Calu3 (cell line): ENCODE results near the gene ZNF407. TPM values are rescaled to one million over a fixed set of nuclear protein-coding genes. Genes with fewer than 3 reads are reported as not detected.
A peak's percentile ranks its signal among the peaks of the same experiment; 100 is the strongest.

ENCODE experiments used
- BruUV-seq: library from RNA; stranded (reverse); fragments of 400-500 nt; replicated peaks from 2 replicates; lab custom pipeline; 2021; lab: Mats Ljungman, UMichigan
- CTCF ChIA-PET: fragments of 300-600 bp; sonication (Branson Sonifier 250); formaldehyde crosslinking; loops from one replicate; lab custom pipeline; 2022; ENCODE audit warnings: antibody characterized with exemption; lab: Charles Lee
- DNase-seq: peaks from one replicate; pipeline ENCODE4 v3.0.0; 2022
- H3K27ac Mint-ChIP-seq: one replicate; pipeline ENCODE4 v1.8.0; 2022; ENCODE audit warnings: mixed read lengths; ENCODE audit not compliant: unreplicated experiment
- H3K27me3 Mint-ChIP-seq: one replicate; pipeline ENCODE4 v1.8.0; 2022; ENCODE audit warnings: mixed read lengths; ENCODE audit not compliant: unreplicated experiment
- H3K36me3 Mint-ChIP-seq: one replicate; pipeline ENCODE4 v1.8.0; 2022; ENCODE audit warnings: mild to moderate bottlenecking, moderate library complexity, mixed read lengths; ENCODE audit not compliant: insufficient read depth, unreplicated experiment
- H3K4me1 Mint-ChIP-seq: one replicate; pipeline ENCODE4 v1.8.0; 2022; ENCODE audit warnings: mild to moderate bottlenecking, low read depth, mixed read lengths; ENCODE audit not compliant: unreplicated experiment
- H3K4me3 Mint-ChIP-seq: one replicate; pipeline ENCODE4 v1.8.0; 2022; ENCODE audit warnings: mild to moderate bottlenecking, low read depth, moderate library complexity, mixed read lengths; ENCODE audit not compliant: unreplicated experiment
- H3K9me3 Mint-ChIP-seq: one replicate; pipeline ENCODE4 v1.8.0; 2022; ENCODE audit warnings: low read depth, mixed read lengths; ENCODE audit not compliant: unreplicated experiment
- CTCF ChIP-seq: fragments of 200-600 bp; IDR thresholded peaks from one replicate; pipeline ENCODE4 v1.8.0; 2022; ENCODE audit warnings: antibody characterized with exemption; ENCODE audit not compliant: unreplicated experiment
- intact Hi-C: fragments of 100-400 bp; cut with micrococcal nuclease; formaldehyde crosslinking; loops from one replicate; pipeline ENCODE4 v1.10.0; 2022; ENCODE audit not compliant: unreplicated experiment
- total RNA-seq: library from RNA; stranded (reverse); gene quantifications from 2 replicates; pipeline ENCODE4 v1.2.3, GENCODE V29; 2022

ZNF407 gene
- total RNA-seq, 1 experiment from 2014 or later, result 17.4 TPM

- H3K27ac Mint-ChIP-seq, result peak overlapping the region; percentile 88
- CTCF ChIA-PET, result no interaction called here
- H3K4me3 Mint-ChIP-seq, result no peak overlapping the region
- no peaks in the 10 kb centered on the region for H3K27me3 Mint-ChIP-seq
- DNase-seq, result no peak
- peaks cover 51% of the 10 kb centered on the region for H3K4me1 Mint-ChIP-seq
- TF ChIP-seq CTCF, result no peak
- H3K9me3 Mint-ChIP-seq, result no peaks in the 10 kb centered on the region
- BruUV-seq, result no TSS peak
- intact Hi-C loops, result no loop called here
- H3K36me3 Mint-ChIP-seq, result peaks cover 6% of the 10 kb centered on the region
Observed at GRCh38 chr18:74949611-74950010, 351.9 kb downstream of the ZNF407 start.

- no peak for TF ChIP-seq CTCF
- H3K27me3 Mint-ChIP-seq, result no peaks in the 10 kb centered on the region
- peak overlapping the region; percentile 40 for H3K4me3 Mint-ChIP-seq
- DNase-seq, result no peak
- intact Hi-C loops, result no loop called here
- peaks cover 6% of the 10 kb centered on the region for H3K36me3 Mint-ChIP-seq
- no TSS peak for BruUV-seq
- H3K27ac Mint-ChIP-seq, result peak overlapping the region; percentile 88
- CTCF ChIA-PET, result interaction anchor here (1.3 to 1.4 kb wide), 2 partner anchors 13 to 43 kb away, joined by 3 read pairs; no protein-coding TSS in a partner anchor
- peaks cover 42% of the 10 kb centered on the region for H3K4me1 Mint-ChIP-seq
- H3K9me3 Mint-ChIP-seq, result no peaks in the 10 kb centered on the region
Observed at GRCh38 chr18:74950479-74950878, 352.8 kb downstream of the ZNF407 start.

- intact Hi-C loops, result no loop called here
- CTCF ChIA-PET, result interaction anchor here (0.7 to 1.4 kb wide), 4 partner anchors 12 to 90 kb away, joined by 3 to 5 read pairs (median 3); no protein-coding TSS in a partner anchor
- Mint-ChIP-seq H3K27me3 (no peaks in the 10 kb centered on the region), H3K4me1 (peaks cover 42% of the 10 kb centered on the region), H3K36me3 (peaks cover 6% of the 10 kb centered on the region), H3K9me3 (no peaks in the 10 kb centered on the region), H3K4me3 (peak overlapping the region; percentile 40), H3K27ac (peak overlapping the region; percentile 88)
- BruUV-seq, result no TSS peak
- peak; percentile 63 for DNase-seq
- TF ChIP-seq CTCF, result no peak
Observed at GRCh38 chr18:74951165-74951760, 353.6 kb downstream of the ZNF407 start.

DNA sequence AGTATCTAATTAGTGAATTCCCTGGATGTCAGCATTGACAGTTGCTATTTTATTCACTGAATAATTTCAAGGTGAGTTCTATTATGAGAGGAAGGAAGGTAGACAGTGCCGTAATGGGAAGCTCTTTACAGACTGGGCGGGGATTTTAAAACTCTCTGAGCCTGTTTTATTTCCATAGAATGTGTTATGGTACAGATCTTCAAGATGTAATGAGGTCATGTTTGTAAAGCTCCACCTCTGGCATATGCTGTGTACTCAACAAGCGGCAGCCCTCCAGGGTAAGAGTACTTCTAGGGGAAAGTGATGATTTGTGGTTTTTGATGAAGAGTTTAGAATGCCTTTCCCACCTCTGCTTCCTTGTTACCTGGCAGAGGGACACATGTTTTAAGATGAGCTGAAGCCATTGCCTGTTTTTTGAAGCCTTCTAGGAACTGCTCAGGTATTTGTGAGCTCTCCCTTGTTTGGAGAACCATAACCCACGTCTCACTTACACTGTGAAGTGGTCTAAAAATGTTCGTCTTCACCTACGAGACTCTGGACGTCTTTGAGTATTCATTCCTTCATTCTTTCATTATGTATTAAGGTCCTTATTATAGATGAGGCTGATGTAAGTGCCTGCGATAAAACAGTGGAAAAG is 360.0 kb downstream of the ZNF407 start:
- TF ChIP-seq CTCF, result no peak
- Mint-ChIP-seq H3K4me1 (peaks cover 4% of the 10 kb centered on the region), H3K27ac (no peak overlapping the region), H3K27me3 (no peaks in the 10 kb centered on the region), H3K9me3 (no peaks in the 10 kb centered on the region), H3K4me3 (no peak overlapping the region), H3K36me3 (no peaks in the 10 kb centered on the region)
- intact Hi-C loops, result no loop called here
- CTCF ChIA-PET, result no interaction called here
- BruUV-seq, result no TSS peak
- no peak for DNase-seq
